Effector CD4-positive, alpha-beta T cell (primary cell): Measurements from ENCODE around the gene KIAA1549.
"Not testable (repeated sequence)": the region's sequence is repeated elsewhere in the genome, so short reads cannot be mapped to it uniquely, and the experiment has no call there.

Source experiments
- DNase-seq: peaks from one replicate; pipeline ENCODE4 v3.0.0-alpha.2; 2020

The KIAA1549 gene

GRCh38 chr7:138798836-138799235, 182.4 kb downstream of the KIAA1549 start:
- DNase-seq = no peak

GRCh38 chr7:138797715-138798320, 183.4 kb downstream of the KIAA1549 start, which contains the start of the genes ATP6V0A4 and TMEM213:
ATP6V0A4 (minus strand) TSS chr7:138798196; CDS start chr7:138771247, 26,949 bp downstream.
TMEM213 (plus strand) TSS chr7:138797994; CDS start chr7:138798105, 111 bp downstream.
- no peak for DNase-seq

- not testable (repeated sequence) for DNase-seq
These were observed 184.1 kb downstream of the KIAA1549 start for GRCh38 chr7:138797046-138797445.

- no peak for DNase-seq
These were observed 185.1 kb downstream of the KIAA1549 start for GRCh38 chr7:138796038-138796615.

GRCh38 chr7:138785587-138786437, 195.4 kb downstream of the KIAA1549 start:
- DNase-seq = no peak

- no peak for DNase-seq
These were observed 196.5 kb downstream of the KIAA1549 start for GRCh38 chr7:138784692-138785091.
